Fibroblast of gingiva (primary cell): Measurements from ENCODE around the gene REG3A.

ENCODE experiments used
- DNase-seq: peaks from one replicate; pipeline ENCODE4 v3.0.0-alpha.2; 2011; ENCODE audit warnings: low read depth

REG3A gene

GRCh38 chr2:79120194-79120713 lies 39.3 kb downstream of the REG3A start, which contains the start of gene REG1A:
TSS of gene REG1A (plus strand) at chr2:79120488. CDS start at chr2:79120862, 374 bp downstream.
- DNase-seq: no peak

GRCh38 chr2:79116997-79117928 lies 42.3 kb downstream of the REG3A start:
- DNase-seq: no peak

DNA sequence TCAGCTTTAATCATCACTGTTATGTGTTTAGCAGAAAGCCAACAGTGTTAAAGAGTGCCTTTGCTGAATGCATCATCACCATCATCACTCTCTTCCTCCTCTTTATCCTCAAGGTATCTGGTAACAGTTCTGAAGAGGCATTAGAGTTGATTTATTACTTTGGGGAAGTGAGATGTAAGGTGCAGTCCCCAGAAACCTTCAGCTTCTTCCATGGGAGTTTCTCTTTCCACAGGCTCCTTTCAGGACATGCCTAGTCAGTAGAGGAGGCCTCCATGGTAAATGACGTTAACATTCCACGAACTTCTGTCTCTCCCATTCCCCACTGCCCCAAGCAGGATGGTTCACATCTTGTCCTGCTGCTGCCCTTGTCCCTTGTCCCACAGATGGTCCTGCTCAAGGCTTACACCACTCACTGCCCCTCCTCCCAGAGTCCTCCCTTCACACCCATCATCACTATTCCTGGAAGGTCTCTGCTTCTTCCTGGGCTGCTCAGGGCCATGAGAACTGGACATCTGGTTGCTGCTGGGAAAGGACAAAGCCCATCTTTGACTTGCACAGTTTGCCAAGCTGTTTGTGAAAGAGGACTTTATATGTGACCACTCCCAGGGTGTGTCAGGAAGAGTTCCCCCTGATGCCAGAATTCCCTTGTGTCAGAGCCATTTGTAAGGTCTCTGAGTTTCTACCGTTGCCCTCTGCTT lies 44.6 kb downstream of the REG3A start:
- DNase-seq: no peak

GRCh38 chr2:79112269-79112668 lies 47.3 kb downstream of the REG3A start:
- DNase-seq: no peak
